Measurements from ENCODE around the gene PIBF1.
"Not testable (repeated sequence)": the region's sequence is repeated elsewhere in the genome, so short reads cannot be mapped to it uniquely, and the experiment has no call there.

PIBF1 gene

GRCh38 chr13:72920097-72920496 lies 138.2 kb downstream of the PIBF1 start:
- DNase-seq, result no peak

- DNase-seq, result no peak
Measured at GRCh38 chr13:72931311-72931710, 149.4 kb downstream of the PIBF1 start.

GRCh38 chr13:72932250-72932649 lies 150.3 kb downstream of the PIBF1 start:
- no peak for DNase-seq

- not testable (repeated sequence) for DNase-seq
Measured at GRCh38 chr13:72946267-72946666, 164.3 kb downstream of the PIBF1 start.

GRCh38 chr13:72952529-72953141 lies 170.7 kb downstream of the PIBF1 start:
- no peak for DNase-seq

- DNase-seq, result no peak
Measured at GRCh38 chr13:72953391-72953965, 171.5 kb downstream of the PIBF1 start.

- DNase-seq, result no peak
Measured at GRCh38 chr13:72959643-72960042, 177.7 kb downstream of the PIBF1 start.

- DNase-seq, result no peak
Measured at GRCh38 chr13:72960114-72960513, 178.2 kb downstream of the PIBF1 start.

GRCh38 chr13:72960541-72960940 lies 178.6 kb downstream of the PIBF1 start:
- no peak for DNase-seq

GRCh38 chr13:72963762-72964161 lies 181.8 kb downstream of the PIBF1 start:
- no peak for DNase-seq

GRCh38 chr13:72970301-72970880 lies 188.5 kb downstream of the PIBF1 start:
- no peak for DNase-seq

GRCh38 chr13:72970956-72971355 lies 189.0 kb downstream of the PIBF1 start:
- DNase-seq, result no peak

GRCh38 chr13:72973234-72973633 lies 191.3 kb downstream of the PIBF1 start:
- DNase-seq, result no peak

- no peak for DNase-seq
Measured at GRCh38 chr13:72983085-72983768, 201.3 kb downstream of the PIBF1 start.

GRCh38 chr13:72985610-72986009 lies 203.7 kb downstream of the PIBF1 start:
- no peak for DNase-seq

- no peak for DNase-seq
Measured at GRCh38 chr13:72986197-72986596, 204.3 kb downstream of the PIBF1 start.

GRCh38 chr13:72990953-72991352 lies 209.0 kb downstream of the PIBF1 start:
- DNase-seq, result no peak

GRCh38 chr13:72998012-72998411 lies 216.1 kb downstream of the PIBF1 start:
- DNase-seq, result no peak

- DNase-seq, result no peak
Measured at GRCh38 chr13:73000027-73000674, 218.2 kb downstream of the PIBF1 start.

- DNase-seq, result no peak
Measured at GRCh38 chr13:73001971-73002370, 220.0 kb downstream of the PIBF1 start.

GRCh38 chr13:73011751-73012150 lies 229.8 kb downstream of the PIBF1 start:
- DNase-seq, result no peak

- DNase-seq, result no peak
Measured at GRCh38 chr13:73015805-73016204, 233.9 kb downstream of the PIBF1 start.

- DNase-seq, result no peak
Measured at GRCh38 chr13:73018336-73018735, 236.4 kb downstream of the PIBF1 start.

Measured in CD4-positive, alpha-beta T cell treated with Interleukin-12 subunit alpha and Interleukin-12 subunit beta, for 1 hour (primary cell).